ENCODE results near the gene NAE1.
"Not testable (repeated sequence)": the region's sequence is repeated elsewhere in the genome, so short reads cannot be mapped to it uniquely, and the experiment has no call there.

NAE1 gene

DNA sequence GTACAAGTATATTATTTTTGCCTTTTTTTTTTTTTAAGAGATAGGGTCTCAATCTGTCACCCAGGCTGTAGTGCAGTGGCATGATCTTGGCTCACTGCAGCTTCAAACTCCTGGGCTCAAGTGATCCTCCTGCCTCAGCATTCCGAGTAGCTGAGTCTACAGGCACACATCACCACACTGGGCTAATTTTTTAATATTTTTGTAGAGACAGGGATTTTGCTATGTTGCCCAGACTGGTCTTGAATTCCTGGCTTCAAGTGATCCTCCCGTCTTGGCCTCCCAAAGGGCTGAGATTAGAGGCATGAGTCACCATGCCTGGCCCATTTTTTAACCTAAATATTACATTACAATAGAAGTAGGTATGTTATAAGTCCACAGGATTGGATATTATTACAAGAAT, 32.6 kb downstream of the NAE1 start:
- TF ChIP-seq, protein P1, sequence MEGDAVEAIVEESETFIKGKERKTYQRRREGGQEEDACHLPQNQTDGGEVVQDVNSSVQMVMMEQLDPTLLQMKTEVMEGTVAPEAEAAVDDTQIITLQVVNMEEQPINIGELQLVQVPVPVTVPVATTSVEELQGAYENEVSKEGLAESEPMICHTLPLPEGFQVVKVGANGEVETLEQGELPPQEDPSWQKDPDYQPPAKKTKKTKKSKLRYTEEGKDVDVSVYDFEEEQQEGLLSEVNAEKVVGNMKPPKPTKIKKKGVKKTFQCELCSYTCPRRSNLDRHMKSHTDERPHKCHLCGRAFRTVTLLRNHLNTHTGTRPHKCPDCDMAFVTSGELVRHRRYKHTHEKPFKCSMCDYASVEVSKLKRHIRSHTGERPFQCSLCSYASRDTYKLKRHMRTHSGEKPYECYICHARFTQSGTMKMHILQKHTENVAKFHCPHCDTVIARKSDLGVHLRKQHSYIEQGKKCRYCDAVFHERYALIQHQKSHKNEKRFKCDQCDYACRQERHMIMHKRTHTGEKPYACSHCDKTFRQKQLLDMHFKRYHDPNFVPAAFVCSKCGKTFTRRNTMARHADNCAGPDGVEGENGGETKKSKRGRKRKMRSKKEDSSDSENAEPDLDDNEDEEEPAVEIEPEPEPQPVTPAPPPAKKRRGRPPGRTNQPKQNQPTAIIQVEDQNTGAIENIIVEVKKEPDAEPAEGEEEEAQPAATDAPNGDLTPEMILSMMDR (IDR thresholded peaks at IDR 0.05; ENCODE audit: control insufficient read depth, insufficient read depth, low read depth, low read length, missing control alignments): no peak
- no peak overlapping the region for H3K4me3 ChIP-seq (ENCODE audit: control insufficient read depth, low read depth, low read length)
- no peak for DNase-seq (ENCODE audit: low read depth)

DNA sequence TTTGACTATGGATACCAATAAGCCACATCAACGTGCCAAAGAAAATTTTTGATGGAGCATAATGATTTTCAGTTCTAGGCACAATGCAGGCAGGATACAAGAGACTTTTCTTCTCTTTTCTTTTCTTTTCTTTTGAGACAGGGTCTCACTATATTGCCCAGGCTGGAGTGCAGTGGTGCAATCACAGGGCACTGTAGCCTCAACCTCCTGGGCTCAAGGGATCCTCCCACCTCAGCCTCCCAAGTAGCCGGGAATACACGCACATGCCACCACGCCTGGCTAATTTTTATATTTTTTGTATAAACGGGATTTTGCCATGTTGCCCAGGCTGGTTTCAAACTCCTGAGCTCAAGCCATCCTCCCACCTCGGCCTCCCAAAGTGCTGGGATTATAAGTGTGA, 36.8 kb downstream of the NAE1 start:
- H3K4me3 ChIP-seq (ENCODE audit: control insufficient read depth, low read depth, low read length); DNase-seq (ENCODE audit: low read depth): not testable (repeated sequence)

DNA sequence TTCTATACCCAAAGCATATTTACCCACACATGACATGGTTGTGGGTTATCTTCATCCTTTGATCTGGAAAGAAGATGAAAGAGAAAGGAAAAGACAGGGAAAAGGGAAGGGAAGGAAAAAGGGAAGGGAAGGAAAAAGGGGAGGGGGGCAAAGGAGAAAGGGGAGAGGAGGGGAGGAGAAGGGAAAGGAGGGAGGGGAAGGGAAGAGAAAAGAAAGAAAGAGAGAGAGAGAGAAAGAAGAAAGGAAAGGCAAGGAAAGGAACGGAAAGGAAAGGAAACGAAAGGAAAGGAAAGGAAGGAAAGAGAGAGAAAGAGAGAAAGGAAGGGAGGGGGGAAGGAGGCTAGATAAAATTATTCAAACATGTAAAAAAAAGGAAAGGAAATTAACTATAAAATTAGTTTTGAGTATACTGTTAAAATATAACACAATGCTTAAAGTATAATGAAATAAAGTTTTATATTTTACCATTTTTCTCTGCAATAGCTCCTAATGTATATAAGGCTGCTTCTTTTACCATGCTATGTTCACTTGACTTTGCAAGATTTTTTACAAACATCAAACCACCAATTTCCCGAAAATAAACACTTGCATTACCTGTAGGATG, 40.5 kb downstream of the NAE1 start:
- H3K4me3 ChIP-seq (ENCODE audit: control insufficient read depth, low read depth, low read length): no peak overlapping the region
- DNase-seq (ENCODE audit: low read depth): no peak
- TF ChIP-seq, protein P1 (IDR thresholded peaks at IDR 0.05; ENCODE audit: control insufficient read depth, insufficient read depth, low read depth, low read length, missing control alignments): no peak

DNA sequence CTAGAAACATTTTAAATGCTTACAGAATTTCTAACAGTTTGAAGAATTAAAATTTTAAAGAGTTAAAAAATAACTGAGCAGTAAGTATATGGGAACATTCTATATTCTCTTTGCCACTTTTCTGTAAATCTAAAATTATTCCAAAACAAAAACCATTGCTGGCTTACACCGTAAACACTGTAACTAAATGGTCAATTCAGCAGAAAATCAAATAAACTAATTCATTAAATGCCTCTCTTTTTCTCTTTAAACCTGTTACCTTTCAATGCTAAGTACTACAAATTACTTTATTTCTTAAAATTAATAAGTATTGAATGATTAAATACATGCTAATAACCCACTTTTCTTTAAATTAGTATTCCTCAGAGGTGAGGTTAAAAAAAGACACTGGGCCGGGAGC, 43.3 kb downstream of the NAE1 start:
- TF ChIP-seq, protein P1 (IDR thresholded peaks at IDR 0.05; ENCODE audit: control insufficient read depth, insufficient read depth, low read depth, low read length, missing control alignments): no peak
- DNase-seq (ENCODE audit: low read depth): no peak
- H3K4me3 ChIP-seq (ENCODE audit: control insufficient read depth, low read depth, low read length): no peak overlapping the region

DNA sequence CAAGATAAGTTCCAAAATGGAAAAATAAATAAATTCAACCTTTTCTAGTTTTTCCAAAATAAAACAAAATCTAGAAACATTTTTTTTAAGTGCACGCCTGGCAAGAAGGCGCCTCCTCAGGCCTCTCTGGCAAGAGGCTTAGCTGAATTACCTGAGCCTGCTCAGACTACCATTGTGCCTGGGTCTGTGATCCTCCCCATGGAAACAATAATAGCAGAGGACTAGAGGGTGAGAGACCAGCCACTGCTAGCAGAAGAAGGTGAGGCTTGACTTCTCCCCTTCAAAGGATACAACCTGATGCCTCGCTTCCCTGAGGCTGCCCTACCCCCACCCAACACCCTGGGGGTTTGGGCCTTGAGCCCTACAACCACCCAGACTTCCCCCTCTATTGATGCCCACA, 44.2 kb downstream of the NAE1 start:
- no peak for DNase-seq (ENCODE audit: low read depth)
- TF ChIP-seq, protein P1 (IDR thresholded peaks at IDR 0.05; ENCODE audit: control insufficient read depth, insufficient read depth, low read depth, low read length, missing control alignments): no peak
- H3K4me3 ChIP-seq (ENCODE audit: control insufficient read depth, low read depth, low read length): no peak overlapping the region

DNA sequence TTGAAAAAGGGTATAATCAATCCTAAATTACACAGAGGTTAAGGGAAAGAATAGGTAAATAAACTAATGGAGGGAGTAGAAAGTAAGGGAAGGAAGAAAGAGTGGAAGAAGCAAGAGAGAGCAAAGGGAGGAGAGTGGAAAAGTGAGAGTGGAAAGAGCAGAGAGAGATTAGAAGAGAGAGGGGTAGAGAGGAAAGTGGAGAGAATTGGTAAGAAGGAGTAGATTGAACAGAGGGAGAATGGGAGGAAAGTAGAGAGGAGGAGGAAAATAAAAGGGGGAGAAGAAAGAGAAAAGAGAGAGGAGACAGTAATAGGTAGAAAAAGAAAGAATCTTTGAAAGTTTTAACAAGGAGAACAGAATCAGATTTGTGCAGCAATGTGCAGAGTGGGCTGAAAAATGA, 54.3 kb downstream of the NAE1 start:
- H3K4me3 ChIP-seq (ENCODE audit: control insufficient read depth, low read depth, low read length): no peak overlapping the region
- TF ChIP-seq, protein P1 (IDR thresholded peaks at IDR 0.05; ENCODE audit: control insufficient read depth, insufficient read depth, low read depth, low read length, missing control alignments): no peak
- DNase-seq (ENCODE audit: low read depth): no peak

DNA sequence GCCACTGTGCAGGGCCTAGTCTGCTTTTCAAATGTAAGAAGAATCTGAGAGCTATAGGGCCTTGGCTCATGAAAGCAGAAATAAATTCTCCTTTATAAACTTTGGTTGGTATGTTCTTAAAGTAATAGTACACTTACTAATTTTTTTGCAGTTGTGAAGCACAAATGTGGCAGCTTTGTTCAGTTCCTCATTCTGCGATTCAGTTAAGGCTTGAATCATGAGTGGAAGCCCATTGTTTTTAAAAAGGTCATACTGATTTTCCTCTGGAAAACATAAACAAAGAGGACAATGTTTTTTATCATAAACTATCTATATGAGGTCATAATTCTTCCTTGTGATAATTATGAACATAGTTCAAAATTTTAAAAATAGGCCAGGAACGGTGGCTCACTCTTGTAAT, 55.8 kb downstream of the NAE1 start:
- DNase-seq (ENCODE audit: low read depth): no peak
- no peak overlapping the region for H3K4me3 ChIP-seq (ENCODE audit: control insufficient read depth, low read depth, low read length)
- TF ChIP-seq, protein P1 (IDR thresholded peaks at IDR 0.05; ENCODE audit: control insufficient read depth, insufficient read depth, low read depth, low read length, missing control alignments): no peak

Data from AG09309 (cell line).